ENCODE data around the gene WNT3.
"Not testable (repeated sequence)": the region's sequence is repeated elsewhere in the genome, so short reads cannot be mapped to it uniquely, and the experiment has no call there.

The WNT3 gene

DNA sequence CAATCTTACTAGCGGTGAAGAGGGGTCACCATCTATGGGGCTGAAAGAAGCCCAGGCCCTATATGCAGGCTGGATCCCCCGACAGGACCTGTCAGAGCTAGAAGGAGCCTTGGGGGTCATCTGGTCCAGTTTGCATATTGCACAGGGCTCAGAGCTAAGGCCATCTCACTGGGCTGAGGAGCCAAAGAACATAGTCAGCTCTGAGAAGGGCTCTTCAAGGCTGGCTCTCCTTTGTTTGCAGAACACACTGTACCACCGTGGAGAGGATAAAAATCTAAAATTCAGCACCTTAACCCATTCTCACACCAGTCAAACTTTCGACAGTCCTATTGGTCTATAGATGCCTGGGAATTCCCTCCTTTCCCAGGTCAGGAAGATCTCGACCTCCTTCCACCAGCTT is 24.2 kb downstream of the WNT3 start:
- H3K4me3 ChIP-seq (ENCODE audit: low read depth, low read length): no peak overlapping the region
- TF ChIP-seq, protein P1, sequence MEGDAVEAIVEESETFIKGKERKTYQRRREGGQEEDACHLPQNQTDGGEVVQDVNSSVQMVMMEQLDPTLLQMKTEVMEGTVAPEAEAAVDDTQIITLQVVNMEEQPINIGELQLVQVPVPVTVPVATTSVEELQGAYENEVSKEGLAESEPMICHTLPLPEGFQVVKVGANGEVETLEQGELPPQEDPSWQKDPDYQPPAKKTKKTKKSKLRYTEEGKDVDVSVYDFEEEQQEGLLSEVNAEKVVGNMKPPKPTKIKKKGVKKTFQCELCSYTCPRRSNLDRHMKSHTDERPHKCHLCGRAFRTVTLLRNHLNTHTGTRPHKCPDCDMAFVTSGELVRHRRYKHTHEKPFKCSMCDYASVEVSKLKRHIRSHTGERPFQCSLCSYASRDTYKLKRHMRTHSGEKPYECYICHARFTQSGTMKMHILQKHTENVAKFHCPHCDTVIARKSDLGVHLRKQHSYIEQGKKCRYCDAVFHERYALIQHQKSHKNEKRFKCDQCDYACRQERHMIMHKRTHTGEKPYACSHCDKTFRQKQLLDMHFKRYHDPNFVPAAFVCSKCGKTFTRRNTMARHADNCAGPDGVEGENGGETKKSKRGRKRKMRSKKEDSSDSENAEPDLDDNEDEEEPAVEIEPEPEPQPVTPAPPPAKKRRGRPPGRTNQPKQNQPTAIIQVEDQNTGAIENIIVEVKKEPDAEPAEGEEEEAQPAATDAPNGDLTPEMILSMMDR (IDR thresholded peaks at IDR 0.05; ENCODE audit: insufficient read depth, low read depth, low read length, missing control alignments): no peak
- no peak for DNase-seq (ENCODE audit: low read depth)

DNA sequence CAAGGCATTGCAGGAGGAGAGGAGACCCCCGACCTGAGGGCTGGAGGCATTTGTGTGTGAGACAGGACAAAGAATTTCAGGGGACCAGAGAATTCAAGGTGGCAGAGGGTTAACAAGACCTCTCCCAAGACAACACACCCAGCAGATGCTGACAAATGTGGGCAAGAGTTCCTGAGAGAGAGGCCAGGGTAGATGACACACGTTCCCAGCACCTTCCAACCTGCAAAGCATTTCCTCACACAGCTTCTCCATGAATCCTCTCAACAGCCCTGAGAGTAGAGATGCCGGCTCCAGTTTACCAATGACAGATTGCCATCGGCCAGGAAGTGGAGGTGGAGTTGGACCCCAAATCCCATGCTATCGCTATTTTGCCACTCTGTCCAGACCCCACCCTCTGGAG is 25.0 kb downstream of the WNT3 start:
- no peak overlapping the region for H3K4me3 ChIP-seq (ENCODE audit: low read depth, low read length)
- TF ChIP-seq, protein P1 (IDR thresholded peaks at IDR 0.05; ENCODE audit: insufficient read depth, low read depth, low read length, missing control alignments): no peak
- DNase-seq (ENCODE audit: low read depth): no peak

DNA sequence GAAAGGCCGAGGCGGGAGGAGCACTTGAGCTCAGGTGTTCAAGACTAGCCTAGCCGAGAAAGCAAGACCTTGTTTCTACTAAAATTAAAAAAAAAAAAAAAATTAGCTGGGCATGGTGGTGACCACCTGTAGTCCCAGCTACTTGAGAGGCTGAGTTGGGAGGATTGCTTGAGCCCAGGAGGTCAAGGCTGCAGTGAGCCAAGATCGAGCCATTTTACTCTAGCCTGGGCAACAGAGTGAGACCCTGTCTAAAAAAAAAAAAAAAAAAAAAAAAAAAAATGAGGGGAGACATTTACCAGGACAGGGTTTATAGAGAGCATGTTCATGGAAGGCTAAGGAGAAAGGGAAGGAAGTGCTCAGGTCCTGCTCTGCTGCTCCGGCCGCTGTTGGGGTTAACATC is 25.5 kb downstream of the WNT3 start:
- not testable (repeated sequence) for DNase-seq (ENCODE audit: low read depth); H3K4me3 ChIP-seq (ENCODE audit: low read depth, low read length)

DNA sequence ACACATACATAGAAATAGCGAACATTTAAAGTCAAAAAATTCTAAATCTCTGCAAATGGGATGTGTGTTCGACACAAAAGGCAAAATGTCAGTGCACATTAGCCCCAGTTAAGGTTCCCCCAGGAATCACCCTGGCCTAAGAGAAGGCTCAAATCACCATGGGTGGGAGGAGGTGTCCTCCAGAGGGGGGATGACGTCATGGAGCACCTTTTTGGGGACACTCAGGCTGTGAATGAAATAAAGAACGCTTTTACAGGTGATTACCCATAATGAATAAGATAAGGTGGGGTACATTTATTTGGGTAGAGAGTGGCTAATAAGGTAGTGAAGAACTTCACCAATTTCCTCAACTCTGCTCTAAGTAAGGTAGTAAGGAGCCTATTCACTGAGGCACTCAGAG is 26.4 kb downstream of the WNT3 start:
- DNase-seq (ENCODE audit: low read depth): no peak
- TF ChIP-seq, protein P1 (IDR thresholded peaks at IDR 0.05; ENCODE audit: insufficient read depth, low read depth, low read length, missing control alignments): no peak
- no peak overlapping the region for H3K4me3 ChIP-seq (ENCODE audit: low read depth, low read length)

DNA sequence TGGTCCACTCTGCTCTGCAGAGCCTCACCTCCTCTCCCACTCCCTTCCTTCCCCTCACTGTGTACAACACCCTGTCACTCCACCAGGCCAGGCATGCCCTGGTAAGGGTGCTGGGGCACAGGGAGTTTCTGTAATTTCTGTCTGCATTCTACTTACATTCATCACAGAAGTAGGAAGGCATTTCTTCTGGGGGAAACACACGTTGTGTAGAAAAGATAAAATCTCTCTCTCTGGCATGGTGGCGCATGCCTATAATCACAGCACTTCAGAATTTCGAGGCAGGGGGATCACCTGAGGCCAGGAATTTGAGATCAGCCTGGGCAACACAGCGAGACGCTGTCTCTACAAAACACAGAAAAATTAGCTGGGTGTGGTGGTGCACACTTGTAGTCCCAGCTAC is 27.0 kb downstream of the WNT3 start:
- TF ChIP-seq, protein P1 (IDR thresholded peaks at IDR 0.05; ENCODE audit: insufficient read depth, low read depth, low read length, missing control alignments): no peak
- H3K4me3 ChIP-seq (ENCODE audit: low read depth, low read length): no peak overlapping the region
- no peak for DNase-seq (ENCODE audit: low read depth)

DNA sequence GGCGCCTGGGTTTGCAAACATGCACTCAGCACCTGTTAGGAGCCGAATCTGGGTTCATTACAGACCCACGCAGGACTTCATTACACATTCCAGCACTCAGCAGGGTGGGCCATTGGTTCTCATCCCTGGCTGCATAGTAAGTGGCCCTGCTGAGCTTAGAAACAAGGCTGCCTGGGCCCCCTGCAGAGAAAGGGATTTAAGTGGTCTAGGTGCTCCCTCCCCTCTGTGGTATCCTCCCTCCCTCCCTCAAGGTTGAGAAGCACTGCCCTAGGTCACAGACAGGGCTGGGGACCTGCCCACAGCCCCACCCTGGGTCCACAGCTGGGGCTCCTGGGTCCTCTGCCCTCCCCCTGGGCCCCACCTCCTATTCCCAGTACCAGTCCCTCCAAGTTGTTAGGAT is 28.3 kb downstream of the WNT3 start:
- no peak overlapping the region for H3K4me3 ChIP-seq (ENCODE audit: low read depth, low read length)
- DNase-seq (ENCODE audit: low read depth): no peak
- TF ChIP-seq, protein P1 (IDR thresholded peaks at IDR 0.05; ENCODE audit: insufficient read depth, low read depth, low read length, missing control alignments): no peak

DNA sequence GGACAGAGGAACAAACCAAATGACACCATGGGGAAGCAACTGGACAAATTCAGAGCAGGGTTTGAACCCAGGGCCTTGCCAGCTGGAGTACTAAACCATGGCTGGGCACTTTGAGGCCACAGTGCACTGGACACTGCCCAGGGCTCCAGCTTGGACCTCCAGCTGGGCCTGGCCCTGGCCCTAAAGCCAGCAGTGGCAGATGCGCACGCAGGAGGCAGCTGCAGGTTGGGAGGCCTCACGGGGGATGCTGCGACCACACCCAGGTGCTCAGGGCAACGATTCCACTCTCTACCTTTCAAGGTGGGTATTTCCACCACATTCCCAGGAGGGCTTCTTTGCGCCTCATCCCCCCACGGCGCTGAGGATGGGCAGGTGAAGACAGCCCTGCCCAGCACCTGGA is 28.9 kb downstream of the WNT3 start:
- no peak for DNase-seq (ENCODE audit: low read depth)
- TF ChIP-seq, protein P1 (IDR thresholded peaks at IDR 0.05; ENCODE audit: insufficient read depth, low read depth, low read length, missing control alignments): no peak
- no peak overlapping the region for H3K4me3 ChIP-seq (ENCODE audit: low read depth, low read length)

DNA sequence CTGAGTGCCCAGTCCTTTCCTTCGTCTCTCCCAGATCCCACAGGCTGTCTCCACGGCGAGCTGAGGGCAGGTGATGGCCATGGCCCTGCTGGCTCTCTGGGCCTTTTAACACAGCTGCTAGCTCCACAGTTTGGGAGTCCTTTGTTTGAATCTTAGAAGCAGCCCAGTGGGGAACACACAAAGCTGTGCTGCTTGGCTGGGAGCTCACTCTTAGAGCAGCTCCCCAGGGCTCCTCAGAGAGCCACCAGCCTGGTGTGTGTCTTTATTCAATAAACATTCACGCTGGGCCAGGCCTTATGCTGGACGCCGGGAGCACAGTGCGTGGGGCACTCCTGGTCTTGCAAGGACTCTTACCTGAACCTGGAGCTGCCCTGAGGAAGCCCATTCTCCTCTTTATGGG is 29.7 kb downstream of the WNT3 start:
- TF ChIP-seq, protein P1 (IDR thresholded peaks at IDR 0.05; ENCODE audit: insufficient read depth, low read depth, low read length, missing control alignments): no peak
- no peak overlapping the region for H3K4me3 ChIP-seq (ENCODE audit: low read depth, low read length)
- no peak for DNase-seq (ENCODE audit: low read depth)
